Measurements from ENCODE around the gene MOB3A. TPM values are rescaled to one million over a fixed set of nuclear protein-coding genes. Genes with fewer than 3 reads are reported as not detected.

MOB3A gene
- polyA plus RNA-seq (2013, experiment 1 of 2), result 15.6 TPM
- polyA plus RNA-seq (2013, experiment 2 of 2), result 16.1 TPM

DNA sequence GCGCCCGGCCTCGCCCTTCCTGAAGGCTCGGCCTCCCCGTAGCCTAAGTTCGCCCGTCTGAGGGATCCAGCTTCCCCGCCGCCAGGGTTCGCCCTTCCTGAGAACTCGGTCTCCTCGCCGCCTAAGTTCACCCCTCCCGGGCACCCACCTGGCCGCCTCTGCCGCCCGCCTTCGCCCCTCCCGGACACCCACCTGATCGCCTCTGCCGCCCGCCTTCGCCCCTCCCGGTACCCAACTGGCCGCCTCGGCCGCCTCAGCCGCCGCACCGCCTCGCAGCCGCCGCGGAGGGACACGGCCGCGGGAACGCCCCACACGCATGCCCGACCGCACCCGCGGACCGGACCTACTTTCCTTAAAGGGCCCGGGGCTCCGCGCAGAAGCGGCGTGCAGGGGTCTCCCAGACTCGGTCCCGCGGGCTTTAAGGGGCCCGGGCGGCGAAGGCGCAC lies at the start of gene MOB3A:
TSS of gene MOB3A (minus strand) at position 293 of the 446 bp plus-strand sequence. CDS start 17,766 bp downstream, outside the sequence.
- H2AFZ ChIP-seq (ENCODE audit: low read length), result peak within 1 kb of the TSS; percentile 94
- H4K91ac ChIP-seq (ENCODE audit: low read depth, low read length, poor library complexity), result no peak within 1 kb of the TSS
- H3K9ac ChIP-seq (ENCODE audit: low read depth, low read length, poor library complexity), result peak within 1 kb of the TSS; percentile 88
- DNase-seq (ENCODE audit: low spot score), result no peak
- H3K9me3 ChIP-seq (replicated peaks in 1 of 2; ENCODE audit: control insufficient read depth in 2 of 2, insufficient read depth in 1 of 2, low read depth in 1 of 2, low read length in 2 of 2), result no peaks in the 10 kb centered on the region
- H3K27ac ChIP-seq (replicated peaks; ENCODE audit: low read length), result peak within 1 kb of the TSS; percentile 97
- H2BK12ac ChIP-seq (ENCODE audit: low read length), result no peak within 1 kb of the TSS
- H3K4me3 ChIP-seq (ENCODE audit: low read length in 2 of 2), result peak within 1 kb of the TSS; percentile 86 to 93
- H2BK15ac ChIP-seq (ENCODE audit: low read length), result no peak within 1 kb of the TSS
- H4K8ac ChIP-seq (ENCODE audit: low read depth, low read length), result no peak within 1 kb of the TSS
- peak within 1 kb of the TSS; percentile 91 for H3K4me2 ChIP-seq (ENCODE audit: insufficient read depth, low read length, poor library complexity, severe bottlenecking)
- H3K79me1 ChIP-seq (ENCODE audit: low read depth, low read length), result peaks cover 2% of the 10 kb centered on the region
- H2BK5ac ChIP-seq (ENCODE audit: low read length), result peak within 1 kb of the TSS; percentile 82
- no CpG with 5 or more reads among the region's 56 CpGs for WGBS, 2 donors (ENCODE audit: extremely low coverage in 2 of 2, insufficient read length in 2 of 2, insufficient replicate concordance in 1 of 2)
- no peaks in the 10 kb centered on the region for H3K27me3 ChIP-seq (ENCODE audit: control insufficient read depth in 3 of 3, insufficient read depth in 3 of 3, low read depth in 1 of 3, low read length in 3 of 3)
- no peak within 1 kb of the TSS for H3K4ac ChIP-seq (ENCODE audit: low read length)
- H2BK120ac ChIP-seq (ENCODE audit: low read depth, low read length), result peak within 1 kb of the TSS; percentile 61
- peaks cover 16 to 40% of the 10 kb centered on the region in 2 donors for H3K36me3 ChIP-seq (replicated peaks in 1 of 2; ENCODE audit: control insufficient read depth in 2 of 2, insufficient read depth in 2 of 2, low read length in 2 of 2)
- H3K4me1 ChIP-seq (ENCODE audit: control insufficient read depth in 2 of 2, insufficient read depth in 1 of 2, low read depth in 1 of 2, low read length in 2 of 2), result peaks cover 6 to 10% of the 10 kb centered on the region in 2 donors
- H3K18ac ChIP-seq (ENCODE audit: low read length), result peak within 1 kb of the TSS; percentile 96
- H3K23ac ChIP-seq (ENCODE audit: low read depth, low read length, poor library complexity), result peak within 1 kb of the TSS; percentile 91
- peak within 1 kb of the TSS; percentile 95 for H2AK5ac ChIP-seq (ENCODE audit: low read depth, low read length)
- H3K14ac ChIP-seq (ENCODE audit: low read length), result peak within 1 kb of the TSS; percentile 90

DNA sequence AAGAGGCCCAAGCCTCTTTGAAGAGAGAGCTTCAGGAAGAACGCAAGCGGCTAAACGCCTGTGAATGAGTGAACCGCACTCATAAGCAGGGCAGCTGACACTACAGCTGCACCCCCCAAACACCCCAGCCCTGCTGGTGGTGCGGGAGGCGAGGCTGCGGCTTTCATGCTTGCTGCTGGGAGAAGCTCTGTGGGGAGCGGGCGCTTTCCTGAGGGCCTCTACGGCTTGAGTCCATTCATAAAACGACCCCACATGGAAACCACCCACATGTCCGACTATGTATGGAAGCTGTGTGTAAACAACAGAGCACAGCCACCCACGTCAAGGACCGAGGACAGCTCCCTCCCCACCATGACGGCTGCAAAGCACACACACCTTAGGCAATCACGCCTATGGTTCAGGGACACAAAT lies 49.7 kb upstream of the MOB3A start:
- no peak overlapping the region for H3K18ac ChIP-seq (ENCODE audit: low read length)
- no peak overlapping the region for H3K9ac ChIP-seq (ENCODE audit: low read depth, low read length, poor library complexity)
- H3K4me3 ChIP-seq (ENCODE audit: low read length in 2 of 2), result no peak overlapping the region
- peaks cover 11 to 15% of the 10 kb centered on the region in 2 donors for H3K4me1 ChIP-seq (ENCODE audit: control insufficient read depth in 2 of 2, insufficient read depth in 1 of 2, low read depth in 1 of 2, low read length in 2 of 2)
- no peak overlapping the region for H4K91ac ChIP-seq (ENCODE audit: low read depth, low read length, poor library complexity)
- H3K79me1 ChIP-seq (ENCODE audit: low read depth, low read length), result peaks cover 21% of the 10 kb centered on the region
- H3K27me3 ChIP-seq (ENCODE audit: control insufficient read depth in 3 of 3, insufficient read depth in 3 of 3, low read depth in 1 of 3, low read length in 3 of 3), result no peaks in the 10 kb centered on the region
- no peak overlapping the region for H3K23ac ChIP-seq (ENCODE audit: low read depth, low read length, poor library complexity)
- H4K8ac ChIP-seq (ENCODE audit: low read depth, low read length), result no peak overlapping the region
- H3K4ac ChIP-seq (ENCODE audit: low read length), result no peak overlapping the region
- WGBS, 2 donors (ENCODE audit: extremely low coverage in 2 of 2, insufficient read length in 2 of 2, insufficient replicate concordance in 1 of 2), result no CpG with 5 or more reads among the region's 16 CpGs
- H2AFZ ChIP-seq (ENCODE audit: low read length), result no peak overlapping the region
- DNase-seq (ENCODE audit: low spot score), result no peak
- H3K4me2 ChIP-seq (ENCODE audit: insufficient read depth, low read length, poor library complexity, severe bottlenecking), result no peak overlapping the region
- no peak overlapping the region for H2BK15ac ChIP-seq (ENCODE audit: low read length)
- no peak overlapping the region for H2BK5ac ChIP-seq (ENCODE audit: low read length)
- peaks cover 14 to 52% of the 10 kb centered on the region in 2 donors for H3K36me3 ChIP-seq (replicated peaks in 1 of 2; ENCODE audit: control insufficient read depth in 2 of 2, insufficient read depth in 2 of 2, low read length in 2 of 2)
- H2AK5ac ChIP-seq (ENCODE audit: low read depth, low read length), result no peak overlapping the region
- H2BK12ac ChIP-seq (ENCODE audit: low read length), result no peak overlapping the region
- H3K14ac ChIP-seq (ENCODE audit: low read length), result no peak overlapping the region
- H2BK120ac ChIP-seq (ENCODE audit: low read depth, low read length), result no peak overlapping the region
- peaks cover 0 to 1% of the 10 kb centered on the region in 2 donors for H3K9me3 ChIP-seq (replicated peaks in 1 of 2; ENCODE audit: control insufficient read depth in 2 of 2, insufficient read depth in 1 of 2, low read depth in 1 of 2, low read length in 2 of 2)
- no peak overlapping the region for H3K27ac ChIP-seq (replicated peaks; ENCODE audit: low read length)

DNA sequence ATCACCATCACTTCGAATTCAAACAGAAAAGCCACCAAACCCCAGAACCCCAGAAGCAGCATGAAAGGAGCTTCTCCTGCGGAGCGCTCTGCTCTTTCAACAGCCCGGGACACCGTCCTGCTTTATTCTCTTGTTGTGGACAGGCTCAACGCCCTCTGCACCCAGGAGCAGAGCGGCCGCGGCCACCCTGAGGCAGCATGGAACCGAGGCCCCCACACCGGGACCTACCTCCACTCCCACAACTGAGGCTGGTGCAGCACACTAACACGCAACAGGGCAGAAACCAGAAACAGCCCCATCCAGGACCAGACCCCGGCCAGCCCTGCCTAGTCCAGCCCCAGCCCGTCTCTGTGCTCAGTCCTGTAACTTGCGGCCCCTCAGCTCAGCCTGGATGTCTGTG lies 48.1 kb upstream of the MOB3A start:
- Histone ChIP-seq H3K4ac (ENCODE audit: low read length) (no peak overlapping the region), H2AFZ (ENCODE audit: low read length) (no peak overlapping the region), H3K4me3 (ENCODE audit: low read length in 2 of 2) (no peak overlapping the region), H4K8ac (ENCODE audit: low read depth, low read length) (no peak overlapping the region), H3K4me1 (ENCODE audit: control insufficient read depth in 2 of 2, insufficient read depth in 1 of 2, low read depth in 1 of 2, low read length in 2 of 2) (peaks cover 2 to 7% of the 10 kb centered on the region in 2 donors), H4K91ac (ENCODE audit: low read depth, low read length, poor library complexity) (no peak overlapping the region), H3K18ac (ENCODE audit: low read length) (no peak overlapping the region), H3K27me3 (ENCODE audit: control insufficient read depth in 3 of 3, insufficient read depth in 3 of 3, low read depth in 1 of 3, low read length in 3 of 3) (no peaks in the 10 kb centered on the region), H3K79me1 (ENCODE audit: low read depth, low read length) (peaks cover 23% of the 10 kb centered on the region), H3K23ac (ENCODE audit: low read depth, low read length, poor library complexity) (peak overlapping the region; percentile 40), H3K9me3 (replicated peaks in 1 of 2; ENCODE audit: control insufficient read depth in 2 of 2, insufficient read depth in 1 of 2, low read depth in 1 of 2, low read length in 2 of 2) (no peaks in the 10 kb centered on the region), H2BK15ac (ENCODE audit: low read length) (no peak overlapping the region), H3K36me3 (replicated peaks in 1 of 2; ENCODE audit: control insufficient read depth in 2 of 2, insufficient read depth in 2 of 2, low read length in 2 of 2) (peaks cover 14 to 60% of the 10 kb centered on the region in 2 donors), H2BK120ac (ENCODE audit: low read depth, low read length) (no peak overlapping the region), H3K4me2 (ENCODE audit: insufficient read depth, low read length, poor library complexity, severe bottlenecking) (no peak overlapping the region), H2BK5ac (ENCODE audit: low read length) (no peak overlapping the region), H2BK12ac (ENCODE audit: low read length) (no peak overlapping the region), H2AK5ac (ENCODE audit: low read depth, low read length) (no peak overlapping the region), H3K14ac (ENCODE audit: low read length) (no peak overlapping the region), H3K27ac (replicated peaks; ENCODE audit: low read length) (no peak overlapping the region), H3K9ac (ENCODE audit: low read depth, low read length, poor library complexity) (no peak overlapping the region)
- WGBS, 2 donors (ENCODE audit: extremely low coverage in 2 of 2, insufficient read length in 2 of 2, insufficient replicate concordance in 1 of 2), result no CpG with 5 or more reads among the region's 15 CpGs
- no peak for DNase-seq (ENCODE audit: low spot score)

DNA sequence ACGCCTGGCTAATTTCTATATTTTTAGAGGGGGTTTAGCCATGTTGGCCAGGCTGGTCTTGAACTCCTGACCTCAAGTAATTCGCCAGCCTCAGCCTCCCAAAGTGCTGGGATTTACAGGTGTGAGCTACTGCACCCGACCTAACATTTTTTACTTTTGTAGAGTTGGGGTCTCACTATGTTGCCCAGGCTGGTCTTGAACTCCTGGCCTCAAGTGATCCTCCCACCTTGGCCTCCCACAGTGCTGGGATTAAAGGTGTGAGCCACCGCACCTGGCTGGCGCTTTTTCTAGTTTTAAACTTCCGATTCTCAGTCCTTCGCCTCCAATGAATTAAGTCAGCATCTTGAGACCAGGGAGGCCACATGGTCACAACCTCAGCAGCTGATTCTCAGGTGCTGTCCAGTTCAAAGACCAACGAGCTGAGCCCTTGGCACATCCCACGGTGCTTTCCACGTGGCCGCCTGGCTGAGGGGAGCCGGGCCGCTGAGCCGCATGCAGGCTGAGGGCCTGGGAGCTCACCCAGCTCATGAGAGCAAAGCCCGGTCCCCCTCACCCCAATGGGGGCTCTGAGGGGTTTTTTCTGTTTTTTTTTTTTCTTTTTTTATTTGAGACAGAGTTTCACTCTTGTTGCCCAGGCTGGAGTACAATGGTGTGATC lies 46.2 kb upstream of the MOB3A start:
- no peak overlapping the region for H2BK15ac ChIP-seq (ENCODE audit: low read length)
- H3K4me2 ChIP-seq (ENCODE audit: insufficient read depth, low read length, poor library complexity, severe bottlenecking), result no peak overlapping the region
- H3K4ac ChIP-seq (ENCODE audit: low read length), result no peak overlapping the region
- H2BK120ac ChIP-seq (ENCODE audit: low read depth, low read length), result no peak overlapping the region
- no peak overlapping the region for H2AFZ ChIP-seq (ENCODE audit: low read length)
- no peak overlapping the region for H3K27ac ChIP-seq (replicated peaks; ENCODE audit: low read length)
- peak overlapping the region; percentile 4 for H3K14ac ChIP-seq (ENCODE audit: low read length)
- peaks cover 25% of the 10 kb centered on the region for H3K79me1 ChIP-seq (ENCODE audit: low read depth, low read length)
- peaks cover 0 to 2% of the 10 kb centered on the region in 2 donors for H3K9me3 ChIP-seq (replicated peaks in 1 of 2; ENCODE audit: control insufficient read depth in 2 of 2, insufficient read depth in 1 of 2, low read depth in 1 of 2, low read length in 2 of 2)
- H3K18ac ChIP-seq (ENCODE audit: low read length), result no peak overlapping the region
- peaks cover 25 to 66% of the 10 kb centered on the region in 2 donors for H3K36me3 ChIP-seq (replicated peaks in 1 of 2; ENCODE audit: control insufficient read depth in 2 of 2, insufficient read depth in 2 of 2, low read length in 2 of 2)
- H3K23ac ChIP-seq (ENCODE audit: low read depth, low read length, poor library complexity), result no peak overlapping the region
- no peak overlapping the region for H4K91ac ChIP-seq (ENCODE audit: low read depth, low read length, poor library complexity)
- H2BK12ac ChIP-seq (ENCODE audit: low read length), result no peak overlapping the region
- H3K4me3 ChIP-seq (ENCODE audit: low read length in 2 of 2), result no peak overlapping the region
- no peak overlapping the region for H2BK5ac ChIP-seq (ENCODE audit: low read length)
- H3K9ac ChIP-seq (ENCODE audit: low read depth, low read length, poor library complexity), result no peak overlapping the region
- H4K8ac ChIP-seq (ENCODE audit: low read depth, low read length), result no peak overlapping the region
- WGBS, 2 donors (ENCODE audit: extremely low coverage in 2 of 2, insufficient read length in 2 of 2, insufficient replicate concordance in 1 of 2), result no CpG with 5 or more reads among the region's 15 CpGs
- no peaks in the 10 kb centered on the region for H3K27me3 ChIP-seq (ENCODE audit: control insufficient read depth in 3 of 3, insufficient read depth in 3 of 3, low read depth in 1 of 3, low read length in 3 of 3)
- H2AK5ac ChIP-seq (ENCODE audit: low read depth, low read length), result no peak overlapping the region
- peaks cover 2 to 7% of the 10 kb centered on the region in 2 donors for H3K4me1 ChIP-seq (ENCODE audit: control insufficient read depth in 2 of 2, insufficient read depth in 1 of 2, low read depth in 1 of 2, low read length in 2 of 2)
- DNase-seq (ENCODE audit: low spot score), result no peak

Data from neuronal stem cell (in vitro differentiated cells).